Uterus (tissue), 4 donors: ENCODE data around the gene STX10. TPM values are rescaled to one million over a fixed set of nuclear protein-coding genes. Genes with fewer than 3 reads are reported as not detected.

Experiments used
- DNase-seq, 2 donors: peaks; one replicate each; pipeline ENCODE4 v3.0.0-alpha.2; 2019 to 2020
- H3K27ac ChIP-seq, 2 donors: fragments of 200-600 bp; sonication (generic); 1 replicate in 1 of 2; 2 replicates in 1 of 2; pipeline ENCODE4 v1.5.1; 2016 to 2018
- H3K27me3 ChIP-seq, 2 donors: fragments of 200-600 bp; sonication (generic); one replicate each; pipeline ENCODE4 v1.5.1; 2018 to 2019; ENCODE audit warnings: control low read depth in 1 of 2
- H3K36me3 ChIP-seq, 2 donors: fragments of 200-600 bp; sonication (generic); one replicate each; pipeline ENCODE4 v1.5.1; 2019; ENCODE audit warnings: control low read depth in 1 of 2
- H3K4me1 ChIP-seq, 2 donors: fragments of 200-600 bp; sonication (generic); one replicate each; pipeline ENCODE4 v1.5.1; 2018 to 2019; ENCODE audit warnings: control low read depth in 1 of 2
- H3K4me3 ChIP-seq, 2 donors: fragments of 200-600 bp; sonication (generic); 1 replicate in 1 of 2; 2 replicates in 1 of 2; pipeline ENCODE4 v1.5.1; 2018 to 2019; ENCODE audit warnings: mild to moderate bottlenecking in 1 of 2
- H3K9me3 ChIP-seq, 2 donors: fragments of 200-600 bp; sonication (generic); one replicate each; pipeline ENCODE4 v1.5.1; 2019; ENCODE audit warnings: control low read depth in 1 of 2
- CTCF ChIP-seq, 4 experiments: fragments of 200-600 bp in 2 of 4; fragments of 450-650 bp in 2 of 4; sonication (generic) in 2 of 4; IDR thresholded peaks; one replicate each; pipeline ENCODE4 v1.5.1; 2016 to 2019; ENCODE audit warnings: antibody characterized with exemption in 4 of 4, mild to moderate bottlenecking in 2 of 4, moderate library complexity in 1 of 4
- POLR2A ChIP-seq, 2 donors: fragments of 450-650 bp; IDR thresholded peaks; one replicate each; pipeline ENCODE4 v1.6.1; 2016; ENCODE audit warnings: antibody characterized with exemption in 2 of 2, mild to moderate bottlenecking in 1 of 2, moderate library complexity in 1 of 2
- intact Hi-C: fragments of 100-400 bp; cut with DNase I; formaldehyde crosslinking; loops from one replicate; pipeline ENCODE4 v1.15.1; 2023; ENCODE audit warnings: low total_unique reads
- total RNA-seq, 4 donors: library from RNA; depleted of rRNA in 3 of 4; stranded (reverse); fragments of >200 nt in 3 of 4; gene quantifications; one replicate each; pipeline versions ENCODE4 v1.1.0 to v1.2.4, GENCODE V29; 2014 to 2023
- donor health status: DM: yes; HTN: yes; CAD: no.

The STX10 gene
- total RNA-seq, 4 donors from 2014 or later, result 42.2 to 72.1 (median 44.8) TPM

- Histone ChIP-seq H3K9me3 (no peaks in the 10 kb centered on the region), H3K36me3 (no peaks in the 10 kb centered on the region), H3K4me3 (no peak overlapping the region), H3K27ac (peak overlapping the region; percentile 87 to 93), H3K4me1 (peaks cover 24 to 55% of the 10 kb centered on the region in 2 donors), H3K27me3 (no peaks in the 10 kb centered on the region)
- TF ChIP-seq CTCF (IDR thresholded peaks at IDR 0.05) (no peak), POLR2A (IDR thresholded peaks at IDR 0.05) (no peak)
- DNase-seq, result peak; percentile 46 to 61
- intact Hi-C loops, result loop anchor here (5.0 kb wide), 1 partner anchor 117 kb away; no protein-coding TSS in a partner anchor
Observed at GRCh38 chr19:13094106-13094504, 56.1 kb downstream of the STX10 start.

Other genes with a start within 250 kb of the STX10 start
- gene SYCE2, start 231.1 kb downstream of the STX10 start, total RNA-seq, result under 1 TPM in 2 of 4 donors, not detected in 2; 0.41 to 0.49 TPM
- 10 to 100 TPM in 2 of 4 donors, 1 to 10 TPM in 2; 4.6 to 47.8 (median 20.5) TPM for gene FARSA, start 216.7 kb downstream of the STX10 start, total RNA-seq
- 100 to 1,000 TPM; 166 to 616 (median 392) TPM for gene CALR, start 211.8 kb downstream of the STX10 start, total RNA-seq
- gene RAD23A, start 204.5 kb downstream of the STX10 start, total RNA-seq, result 100 to 1,000 TPM in 1 of 4 donors, 10 to 100 TPM in 3; 13.3 to 105 (median 64.4) TPM
- 10 to 100 TPM in 2 of 4 donors, 1 to 10 TPM in 2; 3.3 to 76.8 (median 12.8) TPM for gene GADD45GIP1, start 193.2 kb downstream of the STX10 start, total RNA-seq
- under 1 TPM in 1 of 4 donors, not detected in 3; 0.14 TPM for gene DAND5, start 180.8 kb downstream of the STX10 start, total RNA-seq
- gene NFIX, start 154.9 kb downstream of the STX10 start, total RNA-seq, result 100 to 1,000 TPM in 2 of 4 donors, 10 to 100 TPM in 2; 27.4 to 381 (median 78.4) TPM
- gene LYL1, start 47.5 kb downstream of the STX10 start, total RNA-seq, result 10 to 100 TPM in 3 of 4 donors, 1 to 10 TPM in 1; 2.6 to 15.5 (median 11.1) TPM
- gene TRMT1, start 33.6 kb downstream of the STX10 start, total RNA-seq, result 10 to 100 TPM; 23.2 to 99.4 (median 33.6) TPM
- 10 to 100 TPM; 13.4 to 28.1 (median 15.8) TPM for gene NACC1, start 32.1 kb downstream of the STX10 start, total RNA-seq
- 100 to 1,000 TPM in 1 of 4 donors, 10 to 100 TPM in 3; 15.1 to 108 (median 66.7) TPM for gene IER2, start within 50 bp of the STX10 start, total RNA-seq